ENCODE results near the gene GP1BB.
A peak's percentile ranks its signal among the peaks of the same experiment; 100 is the strongest.
"Not testable (repeated sequence)": the region's sequence is repeated elsewhere in the genome, so short reads cannot be mapped to it uniquely, and the experiment has no call there.

Gene GP1BB

DNA sequence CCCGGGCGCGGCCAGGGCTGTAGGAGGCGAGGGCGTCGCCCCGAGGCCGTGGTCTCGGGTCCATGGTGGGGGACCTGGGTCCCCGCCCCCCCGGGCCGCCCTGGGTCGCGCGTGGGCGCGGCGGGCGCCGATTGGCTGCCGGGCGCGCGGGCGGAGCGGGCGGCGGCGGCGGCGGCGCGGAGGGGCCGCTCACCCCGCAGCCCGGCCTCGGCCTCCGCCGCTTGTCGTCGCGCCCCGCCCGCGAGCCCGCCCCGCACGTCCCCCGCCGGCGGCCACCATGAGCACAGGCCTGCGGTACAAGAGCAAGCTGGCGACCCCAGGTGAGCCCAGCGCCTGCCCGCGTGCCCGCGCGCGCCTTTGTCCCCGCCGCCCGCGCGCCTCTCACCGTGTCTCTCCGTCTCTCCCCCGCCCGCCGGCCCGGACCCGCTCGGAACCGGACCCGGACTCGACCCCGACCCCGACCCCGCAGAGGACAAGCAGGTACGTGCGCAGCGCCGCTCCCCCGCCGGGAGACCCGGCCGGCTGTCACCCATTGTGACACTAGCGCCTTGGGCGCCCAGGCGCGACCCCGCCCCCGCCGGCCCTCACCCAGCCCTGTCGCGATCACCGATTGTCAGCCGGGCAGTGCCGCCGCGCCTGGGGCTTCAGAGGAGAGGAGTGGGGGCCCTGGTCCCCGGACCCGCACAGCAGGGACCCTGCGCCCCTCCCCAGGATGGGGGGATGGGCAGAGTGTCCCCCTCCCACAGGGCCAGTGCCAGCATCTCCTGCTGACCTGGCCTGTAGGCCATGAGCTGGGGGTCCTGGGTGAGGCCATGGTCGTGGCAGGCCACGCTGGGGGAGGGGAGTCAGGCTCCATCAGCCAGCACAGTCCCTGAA lies 8.8 kb upstream of the GP1BB start, which contains the start of gene SEPTIN5:
TSS of gene SEPTIN5 (plus strand) at position 192 of the 876 bp plus-strand sequence. CDS start at position 278, 86 bp downstream.
- DNase-seq: no peak

DNA sequence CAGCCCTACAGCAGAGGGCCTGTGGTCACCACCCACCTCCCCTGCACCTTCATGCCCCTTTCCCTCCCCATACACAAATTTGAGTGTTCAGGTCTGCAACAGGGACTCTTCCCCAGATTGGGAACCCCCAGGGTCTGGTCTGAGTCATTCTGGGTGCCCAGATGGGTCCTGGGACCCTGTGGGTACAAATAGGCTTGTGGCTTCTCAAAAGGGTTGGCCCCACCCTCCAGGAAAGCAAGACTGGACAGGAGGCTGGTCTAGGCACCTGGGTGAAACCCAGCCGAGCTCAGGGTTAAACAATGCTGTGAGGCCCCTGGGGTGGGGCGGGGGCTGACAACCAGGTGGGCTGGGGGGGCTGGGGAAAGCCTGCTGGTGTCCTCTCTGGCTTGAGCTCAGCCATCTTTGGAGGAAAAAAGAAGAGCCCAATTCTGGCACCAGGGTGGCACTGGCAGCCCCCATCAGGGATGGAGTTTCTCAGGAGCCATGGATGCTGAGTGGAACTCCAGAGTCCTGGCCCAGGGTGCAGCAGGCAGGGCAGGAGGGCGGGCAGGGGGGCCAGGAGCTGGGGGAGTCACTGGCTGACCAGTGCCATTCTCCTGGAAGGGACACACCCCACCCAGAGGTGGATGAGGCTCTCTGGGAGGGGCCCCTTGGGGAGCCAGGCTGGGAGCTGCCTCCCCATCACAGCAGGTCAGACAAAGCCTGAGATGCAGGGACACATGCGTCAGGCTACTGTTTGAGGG lies 8.0 kb upstream of the GP1BB start:
- no peak for DNase-seq

DNA sequence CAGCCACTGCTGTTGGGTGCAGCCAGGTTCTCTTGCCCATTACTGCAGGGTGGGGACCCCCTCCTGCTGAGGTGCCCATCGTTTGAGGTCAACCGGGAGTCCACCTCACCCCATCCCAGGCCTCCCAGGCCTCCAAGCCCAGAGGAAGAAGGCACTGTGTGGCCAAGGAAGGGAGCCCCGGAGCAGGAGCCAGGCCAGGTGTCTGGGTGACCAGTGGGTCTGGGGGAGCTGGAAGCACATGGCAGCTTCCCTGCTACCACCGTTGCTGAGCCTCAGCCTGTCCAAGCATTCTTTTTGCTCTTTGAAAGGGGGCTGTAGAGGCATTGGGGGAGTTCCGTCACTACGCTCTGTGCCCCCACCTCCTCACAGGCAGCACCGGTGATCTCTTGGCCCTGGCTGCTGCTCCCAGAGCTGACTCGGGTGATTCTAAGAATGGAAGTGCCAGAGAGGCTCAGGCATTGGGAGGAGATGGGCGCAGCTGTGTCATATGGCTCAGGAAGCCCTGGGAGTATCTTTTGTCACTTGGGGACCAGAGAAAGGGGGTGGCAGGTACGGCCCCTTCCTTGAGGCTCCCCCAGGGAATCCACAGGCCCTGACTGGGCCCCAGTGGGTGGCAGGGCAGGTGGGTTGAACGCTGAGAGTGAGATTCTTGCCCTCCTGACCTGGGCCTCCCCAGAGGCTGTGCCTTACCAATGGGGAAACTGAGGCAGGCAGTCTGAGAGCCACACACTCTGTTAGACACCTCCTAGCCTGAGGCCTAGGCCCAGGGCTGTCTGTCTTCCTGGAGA lies 7.1 kb upstream of the GP1BB start:
- no peak for DNase-seq

DNA sequence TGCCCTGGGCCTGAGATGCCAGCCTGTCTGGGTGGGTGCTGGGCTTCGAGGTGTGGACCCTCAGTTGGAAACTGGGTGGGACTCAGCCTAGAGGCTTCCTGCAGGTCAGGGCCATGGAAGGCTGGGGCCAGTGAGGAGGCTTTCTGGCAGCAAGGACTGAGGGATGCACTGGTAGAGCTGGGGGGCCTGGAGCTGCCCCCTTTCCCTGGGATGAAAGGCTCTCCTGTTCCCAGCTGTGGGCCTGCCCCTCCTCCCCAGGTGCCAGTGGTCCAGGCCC lies 6.6 kb upstream of the GP1BB start:
- DNase-seq: no peak

DNA sequence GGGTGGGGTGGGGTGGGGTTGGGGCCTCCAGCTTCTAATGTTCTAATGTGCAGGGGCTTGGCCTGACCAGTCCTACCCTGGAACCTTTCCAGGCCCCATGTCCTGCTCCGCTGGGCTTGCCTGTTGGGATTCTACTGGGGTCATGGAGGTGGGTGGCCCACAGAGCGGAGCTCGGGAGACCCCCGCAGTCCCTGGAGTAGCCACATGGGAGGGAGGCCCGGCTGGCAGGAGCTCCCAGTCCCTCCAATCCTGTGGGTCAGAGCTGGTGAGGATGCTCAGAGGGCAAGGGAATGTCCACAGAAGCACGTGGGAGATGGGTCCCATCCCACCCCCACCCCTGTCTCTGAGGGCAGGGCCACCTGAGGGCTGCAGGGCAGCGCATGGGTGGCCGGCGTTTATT lies 6.2 kb upstream of the GP1BB start:
- DNase-seq: no peak

DNA sequence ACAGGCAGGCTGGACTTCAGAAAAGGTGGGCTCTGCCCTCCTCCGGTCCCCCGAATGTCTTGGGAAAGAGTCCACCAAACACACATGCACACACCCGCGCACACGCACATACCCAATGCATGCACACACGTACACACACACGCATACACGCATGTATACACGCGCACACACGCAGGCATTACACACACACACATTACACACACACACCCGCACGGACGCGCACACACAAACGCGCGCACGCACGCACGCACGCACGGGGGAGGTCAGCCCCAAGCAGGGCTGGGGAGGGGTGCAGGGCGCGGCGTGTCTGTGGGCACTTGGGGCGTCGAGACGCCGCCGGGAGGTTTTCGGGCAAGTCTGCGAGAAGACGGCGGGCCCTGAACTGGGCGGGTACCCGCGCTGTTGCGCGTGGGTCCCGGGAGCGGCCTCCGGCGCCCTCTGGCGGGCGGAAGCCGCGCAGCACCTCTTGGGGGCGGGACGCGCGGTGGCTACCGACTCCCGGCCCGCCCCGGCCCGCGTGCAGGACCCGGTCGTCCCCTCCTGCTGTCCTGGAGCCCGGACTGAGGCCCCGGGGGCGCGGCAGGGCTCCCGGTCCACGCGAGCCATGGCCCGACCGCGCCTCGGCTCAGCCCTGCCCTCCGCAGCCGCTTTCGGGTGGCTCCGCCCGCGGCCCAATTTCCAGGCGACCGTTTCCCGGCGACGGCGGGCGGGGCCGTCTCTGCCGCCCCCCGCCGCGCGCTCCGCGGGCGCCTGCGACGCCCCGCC lies 5.5 kb upstream of the GP1BB start:
- DNase-seq: peak; percentile 90

DNA sequence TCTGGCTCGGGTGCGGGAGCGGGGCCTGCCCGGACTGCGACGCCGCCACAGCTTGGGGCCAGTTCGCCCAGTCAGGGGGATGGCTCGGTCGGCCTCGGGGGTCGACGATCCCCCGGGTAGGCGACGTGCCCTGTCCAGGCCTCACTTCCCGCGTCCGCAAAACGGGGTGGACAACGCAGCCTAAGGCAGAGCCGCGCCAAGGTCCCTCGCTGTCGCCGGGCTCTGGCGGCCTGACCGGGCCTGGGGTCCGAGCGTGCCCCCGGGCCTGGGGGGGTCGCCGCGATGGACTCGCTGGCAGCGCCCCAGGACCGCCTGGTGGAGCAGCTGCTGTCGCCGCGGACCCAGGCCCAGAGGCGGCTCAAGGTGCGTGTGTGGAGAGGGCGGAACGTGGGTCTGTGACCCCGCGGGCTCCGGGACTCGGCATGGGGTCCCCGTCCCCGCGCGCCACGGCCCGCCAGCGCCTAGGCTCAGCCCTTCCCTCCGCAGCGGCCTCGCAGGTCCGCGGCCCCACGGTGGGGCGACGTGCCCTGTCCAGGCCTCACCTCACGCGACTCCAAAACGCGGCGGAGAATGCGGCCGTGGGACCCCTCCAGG lies 4.8 kb upstream of the GP1BB start:
- DNase-seq: no peak

DNA sequence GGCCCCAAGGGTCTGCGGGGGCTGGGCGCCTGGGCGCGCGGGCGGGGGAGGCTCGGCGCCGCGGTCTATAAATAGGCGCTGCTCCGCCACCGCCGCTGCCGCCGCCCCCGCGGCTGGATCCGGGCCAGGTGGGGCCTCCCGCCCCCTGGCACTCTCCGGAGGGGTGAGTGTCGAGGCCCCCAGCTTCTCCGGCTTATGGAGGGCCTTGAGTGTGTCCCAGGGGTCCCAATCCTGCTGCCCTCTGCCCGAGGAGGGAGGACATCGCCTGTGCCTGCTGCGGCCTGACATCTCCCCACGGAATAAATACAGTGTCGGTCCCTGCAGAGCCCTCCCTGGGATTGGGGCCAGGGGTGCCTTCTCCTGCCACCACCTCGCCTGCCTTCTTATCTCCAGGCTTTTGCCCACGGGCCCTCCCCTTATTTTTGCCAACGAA lies 4.3 kb upstream of the GP1BB start:
- no peak for DNase-seq

DNA sequence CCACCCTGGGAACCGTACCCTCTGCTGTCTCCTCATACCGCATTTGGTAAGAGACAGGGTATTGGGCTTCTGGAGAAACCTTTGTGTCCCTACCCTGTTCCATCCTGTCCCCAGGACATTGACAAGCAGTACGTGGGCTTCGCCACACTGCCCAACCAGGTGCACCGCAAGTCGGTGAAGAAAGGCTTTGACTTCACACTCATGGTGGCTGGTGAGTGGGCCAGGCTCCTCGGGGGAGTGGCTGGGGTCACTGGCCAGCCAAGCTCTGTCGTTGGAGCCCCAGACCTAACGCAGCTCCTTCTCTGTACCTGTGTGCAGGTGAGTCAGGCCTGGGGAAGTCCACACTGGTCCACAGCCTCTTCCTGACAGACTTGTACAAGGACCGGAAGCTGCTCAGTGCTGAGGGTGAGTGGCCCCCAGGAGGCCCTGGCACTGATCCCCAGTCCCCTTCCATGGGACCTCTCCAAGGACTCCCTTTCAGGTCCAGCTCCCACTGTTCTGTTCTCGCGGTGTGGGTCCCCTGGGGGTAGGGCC lies 3.8 kb upstream of the GP1BB start:
- no peak for DNase-seq

DNA sequence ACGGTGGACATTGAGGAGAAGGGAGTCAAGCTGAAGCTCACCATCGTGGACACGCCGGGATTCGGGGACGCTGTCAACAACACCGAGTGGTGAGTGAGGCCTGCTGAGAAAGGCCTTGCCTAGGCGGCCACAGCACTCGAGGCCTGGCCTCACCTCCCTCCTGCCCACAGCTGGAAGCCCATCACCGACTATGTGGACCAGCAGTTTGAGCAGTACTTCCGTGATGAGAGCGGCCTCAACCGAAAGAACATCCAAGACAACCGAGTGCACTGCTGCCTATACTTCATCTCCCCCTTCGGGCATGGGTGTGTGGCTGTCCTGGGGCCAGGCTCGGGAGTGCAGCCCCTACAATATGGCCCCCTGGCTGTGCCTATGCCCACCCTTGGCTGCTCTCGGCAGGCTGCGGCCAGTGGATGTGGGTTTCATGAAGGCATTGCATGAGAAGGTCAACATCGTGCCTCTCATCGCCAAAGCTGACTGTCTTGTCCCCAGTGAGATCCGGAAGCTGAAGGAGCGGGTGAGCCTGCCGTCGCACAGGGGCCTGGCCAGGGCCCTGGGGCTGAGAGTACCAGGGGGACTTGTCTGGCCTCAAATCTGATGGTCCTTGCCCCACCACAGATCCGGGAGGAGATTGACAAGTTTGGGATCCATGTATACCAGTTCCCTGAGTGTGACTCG lies 3.0 kb upstream of the GP1BB start:
- no peak for DNase-seq

DNA sequence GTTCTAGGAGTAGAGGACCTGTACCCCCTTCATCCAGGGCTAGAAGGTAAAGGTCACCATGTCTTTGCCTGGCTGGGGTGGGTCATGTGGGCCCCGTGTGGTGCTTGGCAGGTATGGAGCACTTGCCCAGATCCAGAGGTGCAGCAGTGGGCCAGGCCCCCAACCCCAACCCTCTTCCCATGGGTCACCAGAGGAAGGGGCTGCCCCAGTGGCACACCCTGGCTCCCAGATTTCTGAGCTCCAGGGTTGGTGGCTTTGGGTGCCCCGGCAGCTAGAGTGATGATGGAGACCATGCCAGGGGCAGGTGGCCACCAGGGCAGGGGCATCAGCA lies 2.4 kb upstream of the GP1BB start:
- no peak for DNase-seq

DNA sequence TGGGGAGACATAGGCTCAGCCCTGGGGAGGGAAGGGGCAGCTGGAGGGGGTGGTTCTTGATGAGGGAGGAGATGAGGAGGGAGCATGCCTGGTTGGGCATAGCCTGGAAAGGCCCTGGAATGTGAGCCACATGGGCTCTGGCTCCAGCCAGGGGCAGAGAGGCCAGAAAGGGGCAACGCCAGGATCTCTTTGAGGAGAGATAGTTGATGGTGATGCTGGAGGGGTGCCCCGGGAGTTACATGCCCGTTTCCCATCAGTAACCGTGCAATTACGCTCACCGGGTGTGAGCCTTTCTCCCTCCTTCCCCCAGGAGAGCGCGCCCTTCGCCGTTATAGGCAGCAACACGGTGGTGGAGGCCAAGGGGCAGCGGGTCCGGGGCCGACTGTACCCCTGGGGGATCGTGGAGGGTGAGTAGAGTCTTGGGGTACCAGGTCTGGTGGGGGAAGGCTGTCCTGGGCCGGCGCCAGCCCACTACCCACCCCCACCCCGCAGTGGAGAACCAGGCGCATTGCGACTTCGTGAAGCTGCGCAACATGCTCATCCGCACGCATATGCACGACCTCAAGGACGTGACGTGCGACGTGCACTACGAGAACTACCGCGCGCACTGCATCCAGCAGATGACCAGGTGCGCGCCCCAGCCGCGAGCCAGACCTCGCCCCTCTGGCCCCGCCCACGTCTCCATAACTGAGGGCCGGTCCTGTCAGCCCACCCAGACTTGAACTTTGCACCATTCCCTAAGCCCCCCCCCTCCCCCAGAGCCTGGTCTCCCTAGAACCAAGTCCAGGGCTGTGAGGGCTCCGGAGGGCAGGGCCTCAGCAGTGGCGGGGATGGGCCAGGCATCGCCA lies 1.8 kb upstream of the GP1BB start:
- no peak for DNase-seq

DNA sequence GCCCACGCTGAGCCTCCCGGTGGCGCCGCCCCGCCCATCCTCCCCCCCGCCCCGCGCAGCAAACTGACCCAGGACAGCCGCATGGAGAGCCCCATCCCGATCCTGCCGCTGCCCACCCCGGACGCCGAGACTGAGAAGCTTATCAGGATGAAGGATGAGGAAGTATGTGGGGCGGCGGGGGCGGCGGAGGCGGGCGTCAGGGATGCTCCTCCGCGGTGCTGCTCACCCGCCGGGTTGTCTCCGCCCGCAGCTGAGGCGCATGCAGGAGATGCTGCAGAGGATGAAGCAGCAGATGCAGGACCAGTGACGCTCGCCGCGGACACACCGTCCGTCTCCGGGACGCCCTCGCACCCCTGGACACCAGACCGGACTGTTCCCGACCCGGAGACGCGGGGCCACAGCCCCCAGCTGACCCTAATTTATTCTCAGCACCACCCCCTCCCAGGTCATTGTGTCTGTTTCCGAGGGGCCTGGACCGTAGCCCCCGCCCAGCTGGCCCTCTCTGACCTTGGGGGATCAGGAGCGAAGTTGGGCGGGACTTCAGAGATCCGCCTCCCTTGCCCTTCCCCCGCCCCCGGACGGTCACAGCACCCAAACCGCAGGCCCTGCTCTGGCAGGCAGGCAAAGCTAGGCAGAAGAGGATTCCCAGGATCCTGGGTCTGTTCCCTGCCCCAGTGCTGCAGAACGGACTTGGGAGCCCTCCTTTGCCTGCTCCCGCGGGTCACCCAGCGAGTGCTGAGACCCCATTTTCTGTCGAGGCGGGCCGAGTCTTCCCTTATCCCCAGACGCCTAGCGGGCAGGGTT lies 959 bp upstream of the GP1BB start:
- no peak for DNase-seq

DNA sequence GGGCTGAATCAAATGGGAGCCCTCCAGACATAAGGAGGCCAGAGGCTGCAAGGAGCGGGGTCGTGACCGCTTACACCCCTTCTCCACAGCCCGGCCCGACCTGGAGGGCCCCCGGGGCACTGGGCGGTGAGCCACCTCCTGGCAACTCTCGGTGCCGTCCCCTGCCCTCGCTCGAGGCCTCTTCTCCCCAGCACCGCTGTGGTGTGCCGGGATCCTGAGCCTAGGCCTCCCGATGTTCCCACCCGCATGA lies 432 bp upstream of the GP1BB start:
- no peak for DNase-seq

DNA sequence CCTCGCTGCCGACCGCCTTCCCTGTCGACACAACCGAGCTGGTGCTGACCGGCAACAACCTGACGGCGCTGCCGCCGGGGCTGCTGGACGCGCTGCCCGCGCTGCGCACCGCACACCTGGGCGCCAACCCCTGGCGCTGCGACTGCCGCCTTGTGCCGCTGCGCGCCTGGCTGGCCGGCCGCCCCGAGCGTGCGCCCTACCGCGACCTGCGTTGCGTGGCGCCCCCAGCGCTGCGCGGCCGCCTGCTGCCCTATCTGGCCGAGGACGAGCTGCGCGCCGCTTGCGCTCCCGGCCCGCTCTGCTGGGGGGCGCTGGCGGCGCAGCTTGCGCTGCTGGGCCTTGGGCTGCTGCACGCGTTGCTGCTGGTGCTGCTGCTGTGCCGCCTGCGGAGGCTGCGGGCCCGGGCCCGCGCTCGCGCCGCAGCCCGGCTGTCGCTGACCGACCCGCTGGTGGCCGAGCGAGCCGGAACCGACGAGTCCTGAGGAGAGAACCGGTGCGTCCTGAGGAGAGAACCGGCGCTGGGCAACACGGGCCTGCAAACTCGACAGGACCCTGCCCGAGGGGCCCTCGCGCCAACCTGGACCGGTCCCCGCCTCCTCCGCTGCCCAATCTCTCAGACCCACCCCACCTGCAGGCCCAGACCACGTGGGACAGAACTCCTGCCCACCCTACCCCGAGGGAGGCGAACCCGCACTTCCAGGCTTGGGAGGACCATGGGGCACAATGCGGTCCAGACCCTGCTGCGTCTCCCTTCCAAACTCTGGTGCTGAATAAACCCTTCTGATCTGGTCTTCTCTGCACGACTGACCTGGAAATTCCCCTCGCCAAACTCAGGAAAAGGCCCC lies 866 bp downstream of the GP1BB start:
- no peak for DNase-seq

DNA sequence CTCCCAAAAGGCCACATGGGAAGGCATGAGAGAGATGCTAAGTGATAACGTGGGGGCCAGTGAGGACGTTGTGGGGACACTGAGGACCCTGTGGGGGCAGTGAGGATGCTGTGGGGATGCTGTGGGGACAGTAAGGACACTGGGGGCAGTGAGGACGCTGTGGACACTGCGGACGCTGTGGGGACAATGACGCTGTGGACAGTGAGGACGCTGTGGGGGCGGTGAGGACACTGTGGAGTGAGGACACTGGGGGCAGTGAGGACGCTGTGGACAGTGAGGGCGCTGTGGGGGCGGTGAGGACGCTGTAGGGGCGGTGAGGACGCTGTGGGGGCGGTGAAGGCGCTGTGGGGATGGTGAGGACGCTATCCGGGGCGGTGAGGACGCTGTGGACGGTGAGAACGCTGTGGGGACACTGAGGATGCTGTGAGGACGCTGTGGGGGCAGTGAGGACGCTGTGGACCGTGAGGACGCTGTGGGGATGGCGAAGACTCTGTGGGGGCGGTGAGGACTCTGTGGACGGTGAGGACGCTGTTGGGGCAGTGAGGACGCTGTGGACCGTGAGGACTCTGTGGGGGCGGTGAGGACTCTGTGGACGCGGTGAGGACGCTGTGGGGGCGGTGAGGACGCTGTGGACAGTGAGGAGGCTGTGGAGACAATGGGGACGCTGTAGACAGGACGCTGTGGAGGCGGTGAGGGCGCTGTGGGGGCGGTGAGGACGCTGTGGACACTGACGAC lies 1.8 kb downstream of the GP1BB start:
- DNase-seq: no peak

DNA sequence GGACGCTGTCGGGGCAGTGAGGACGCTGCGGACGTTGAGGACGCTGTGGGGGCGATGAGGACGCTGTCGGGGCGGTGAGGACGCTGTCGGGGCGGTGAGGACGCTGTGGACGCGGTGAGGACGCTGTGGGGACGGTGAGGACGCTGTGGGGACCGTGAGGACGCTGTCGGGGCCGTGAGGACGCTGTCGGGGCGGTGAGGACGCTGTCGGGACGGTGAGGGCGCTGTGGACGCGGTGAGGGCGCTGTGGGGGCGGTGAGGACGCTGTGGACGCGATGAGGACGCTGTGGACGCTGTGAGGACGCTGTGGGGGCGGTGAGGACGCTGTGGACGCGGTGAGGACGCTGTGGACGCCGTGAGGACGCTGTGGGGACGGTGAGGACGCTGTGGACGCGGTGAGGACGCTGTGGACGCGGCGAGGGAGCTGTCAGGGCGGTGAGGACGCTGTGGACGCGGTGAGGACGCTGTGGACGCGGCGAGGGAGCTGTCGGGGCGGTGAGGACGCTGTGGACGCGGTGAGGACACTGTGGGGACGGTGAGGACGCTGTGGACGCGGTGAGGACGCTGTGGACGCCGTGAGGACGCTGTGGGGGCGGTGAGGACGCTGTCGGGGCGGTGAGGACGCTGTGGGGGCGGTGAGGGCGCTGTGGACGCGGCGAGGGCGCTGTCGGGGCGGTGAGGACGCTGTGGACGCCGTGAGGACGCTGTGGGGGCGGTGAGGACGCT lies 2.9 kb downstream of the GP1BB start:
- DNase-seq: not testable (repeated sequence)
